CD4-positive, alpha-beta T cell treated with Interleukin-10 for 1 hour (primary cell): ENCODE results near the gene ITGA8.
"Not testable (repeated sequence)": the region's sequence is repeated elsewhere in the genome, so short reads cannot be mapped to it uniquely, and the experiment has no call there.

ENCODE experiments used
- DNase-seq: peaks from one replicate; pipeline ENCODE4 v3.0.0-alpha.2; 2020

Gene ITGA8

GRCh38 chr10:15719899-15720634 lies at the start of gene ITGA8:
Gene ITGA8, minus strand, starts transcription at chr10:15719922. Its CDS starts 151 bp downstream, at chr10:15719771.
- DNase-seq: no peak

GRCh38 chr10:15764892-15765454 lies 45.3 kb upstream of the ITGA8 start:
- no peak for DNase-seq

GRCh38 chr10:15763006-15763405 lies 43.3 kb upstream of the ITGA8 start:
- no peak for DNase-seq

- not testable (repeated sequence) for DNase-seq
Observed at GRCh38 chr10:15762239-15762638, 42.5 kb upstream of the ITGA8 start.

- not testable (repeated sequence) for DNase-seq
Observed at GRCh38 chr10:15761224-15761623, 41.5 kb upstream of the ITGA8 start.

GRCh38 chr10:15760681-15761080 lies 41.0 kb upstream of the ITGA8 start:
- DNase-seq: no peak

GRCh38 chr10:15759265-15759664 lies 39.5 kb upstream of the ITGA8 start:
- no peak for DNase-seq

- no peak for DNase-seq
Observed at GRCh38 chr10:15758618-15759017, 38.9 kb upstream of the ITGA8 start.

GRCh38 chr10:15754937-15755336 lies 35.2 kb upstream of the ITGA8 start:
- no peak for DNase-seq

- no peak for DNase-seq
Observed at GRCh38 chr10:15751046-15751445, 31.3 kb upstream of the ITGA8 start.

- no peak for DNase-seq
Observed at GRCh38 chr10:15748126-15748525, 28.4 kb upstream of the ITGA8 start.

- DNase-seq: no peak
Observed at GRCh38 chr10:15747632-15748031, 27.9 kb upstream of the ITGA8 start.

GRCh38 chr10:15745751-15746150 lies 26.0 kb upstream of the ITGA8 start:
- DNase-seq: no peak

- DNase-seq: peak; percentile 26
Observed at GRCh38 chr10:15744217-15744865, 24.6 kb upstream of the ITGA8 start.

- no peak for DNase-seq
Observed at GRCh38 chr10:15743443-15743842, 23.7 kb upstream of the ITGA8 start.

- no peak for DNase-seq
Observed at GRCh38 chr10:15742836-15743235, 23.1 kb upstream of the ITGA8 start.

GRCh38 chr10:15742102-15742501 lies 22.4 kb upstream of the ITGA8 start:
- no peak for DNase-seq

GRCh38 chr10:15741581-15741980 lies 21.9 kb upstream of the ITGA8 start:
- no peak for DNase-seq

- DNase-seq: no peak
Observed at GRCh38 chr10:15740261-15740660, 20.5 kb upstream of the ITGA8 start.

- DNase-seq: no peak
Observed at GRCh38 chr10:15739254-15739970, 19.7 kb upstream of the ITGA8 start.

GRCh38 chr10:15738270-15738925 lies 18.7 kb upstream of the ITGA8 start:
- no peak for DNase-seq

GRCh38 chr10:15737656-15738055 lies 17.9 kb upstream of the ITGA8 start:
- no peak for DNase-seq

- no peak for DNase-seq
Observed at GRCh38 chr10:15735763-15736162, 16.0 kb upstream of the ITGA8 start.
